DMS 273 (cell line): ENCODE measurements around the gene RUNDC3A.

ENCODE experiments used
- DNase-seq: peaks from one replicate; lab custom pipeline; 2025; ENCODE audit not compliant: unreplicated experiment; lab: John Stamatoyannopoulos, UW

The RUNDC3A gene

GRCh38 chr17:44283344-44284023, 24.9 kb upstream of the RUNDC3A start:
- DNase-seq = no peak

GRCh38 chr17:44284024-44284400, 24.4 kb upstream of the RUNDC3A start:
- no peak for DNase-seq

GRCh38 chr17:44287651-44288050, 20.8 kb upstream of the RUNDC3A start:
- no peak for DNase-seq

GRCh38 chr17:44293509-44294226, 14.7 kb upstream of the RUNDC3A start:
- DNase-seq = no peak

GRCh38 chr17:44297975-44298374, 10.4 kb upstream of the RUNDC3A start:
- DNase-seq = no peak

GRCh38 chr17:44304651-44305050, 3.8 kb upstream of the RUNDC3A start:
- no peak for DNase-seq

GRCh38 chr17:44307387-44308186, 814 bp upstream of the RUNDC3A start:
- peak; percentile 96 for DNase-seq

- DNase-seq = peak; percentile 39
These were observed 464 bp downstream of the RUNDC3A start for GRCh38 chr17:44308865-44309264.

GRCh38 chr17:44309472-44309871, 1.1 kb downstream of the RUNDC3A start:
- peak; percentile 27 for DNase-seq

- DNase-seq = no peak
These were observed 1.8 kb downstream of the RUNDC3A start for GRCh38 chr17:44310188-44310587.

- DNase-seq = peak; percentile 37
These were observed 2.4 kb downstream of the RUNDC3A start for GRCh38 chr17:44310609-44311376.

- DNase-seq = peak; percentile 47
These were observed 3.3 kb downstream of the RUNDC3A start for GRCh38 chr17:44311562-44312181.

GRCh38 chr17:44312396-44313104, 4.1 kb downstream of the RUNDC3A start:
- no peak for DNase-seq

- no peak for DNase-seq
These were observed 5.6 kb downstream of the RUNDC3A start for GRCh38 chr17:44314031-44314430.

- peak; percentile 32 for DNase-seq
These were observed 6.1 kb downstream of the RUNDC3A start for GRCh38 chr17:44314524-44314868.

GRCh38 chr17:44314869-44315661, 6.7 kb downstream of the RUNDC3A start:
- DNase-seq = peak; percentile 63

GRCh38 chr17:44315760-44316731, 7.6 kb downstream of the RUNDC3A start:
- no peak for DNase-seq

- DNase-seq = no peak
These were observed 9.1 kb downstream of the RUNDC3A start for GRCh38 chr17:44317545-44317944.
